OCI-LY7 (cell line): ENCODE data around the gene CCDC30. TPM values are rescaled to one million over a fixed set of nuclear protein-coding genes. Genes with fewer than 3 reads are reported as not detected.

Source experiments
- BruUV-seq: library from RNA; stranded (reverse); fragments of 400-500 nt; replicated peaks from 2 replicates; lab custom pipeline; 2021; lab: Mats Ljungman, UMichigan
- CTCF ChIA-PET: fragments of 300-600 bp; sonication (Branson Sonifier 250); formaldehyde crosslinking; loops from one replicate; lab custom pipeline; 2022; ENCODE audit warnings: antibody characterized with exemption; ENCODE audit not compliant: unreplicated experiment; lab: Charles Lee
- POLR2A ChIA-PET: fragments of 300-600 bp; sonication (Branson Sonifier 250); formaldehyde crosslinking; loops from one replicate; lab custom pipeline; 2022; ENCODE audit warnings: antibody characterized with exemption; lab: Charles Lee
- DNase-seq: peaks from one replicate; pipeline ENCODE4 v3.0.0-alpha.2; 2015; ENCODE audit warnings: low spot score
- H2AFZ ChIP-seq: fragments of 200-600 bp; sonication (generic), shearing (Covaris generic); 2 replicates; pipeline ENCODE4 v1.6.1; 2014; ENCODE audit warnings: mild to moderate bottlenecking, antibody characterized with exemption, low read length, moderate library complexity
- H3K27ac ChIP-seq: fragments of 200-600 bp; sonication (generic); 2 replicates; pipeline ENCODE4 v1.5.1; 2014; ENCODE audit warnings: mixed run types, low read depth, mild to moderate bottlenecking, moderate library complexity, low read length, inconsistent platforms; ENCODE audit not compliant: poor library complexity, severe bottlenecking
- H3K36me3 ChIP-seq: fragments of 200-600 bp; sonication (generic); 2 replicates; pipeline ENCODE4 v1.6.1; 2014; ENCODE audit warnings: mild to moderate bottlenecking, antibody characterized with exemption, low read length, moderate library complexity, mixed read lengths; ENCODE audit not compliant: insufficient read depth
- H3K4me1 ChIP-seq: fragments of 200-600 bp; sonication (generic); 2 replicates; pipeline ENCODE4 v1.5.1; 2014; ENCODE audit warnings: mild to moderate bottlenecking, low read length; ENCODE audit not compliant: insufficient read depth, poor library complexity, severe bottlenecking
- H3K4me2 ChIP-seq: fragments of 200-600 bp; sonication (generic); 2 replicates; pipeline ENCODE4 v1.6.1; 2014; ENCODE audit warnings: mild to moderate bottlenecking, low read length
- H3K4me3 ChIP-seq: fragments of 200-600 bp; sonication (generic); 2 replicates; pipeline ENCODE4 v1.5.1; 2014; ENCODE audit warnings: mild to moderate bottlenecking, low read depth, low read length; ENCODE audit not compliant: poor library complexity, severe bottlenecking
- H3K79me2 ChIP-seq: fragments of 200-600 bp; sonication (generic); 2 replicates; pipeline ENCODE4 v1.6.1; 2016; ENCODE audit warnings: low read depth, mild to moderate bottlenecking, low read length, moderate library complexity, mixed read lengths; ENCODE audit not compliant: insufficient read depth
- H3K9me2 ChIP-seq: fragments of 200-600 bp; sonication (generic); 2 replicates; pipeline ENCODE4 v1.6.1; 2016; ENCODE audit warnings: mild to moderate bottlenecking, low read length, mixed read lengths; ENCODE audit not compliant: insufficient read depth
- H3K9me3 ChIP-seq: fragments of 200-600 bp; sonication (generic); 2 replicates; pipeline ENCODE4 v1.6.1; 2014; ENCODE audit warnings: mild to moderate bottlenecking, mixed run types, low read length, mixed read lengths
- H4K20me1 ChIP-seq: fragments of 200-600 bp; sonication (generic); 2 replicates; pipeline ENCODE4 v1.6.1; 2014; ENCODE audit warnings: mild to moderate bottlenecking, antibody characterized with exemption, low read length, moderate library complexity, mixed read lengths; ENCODE audit not compliant: insufficient read depth
- EZH2phosphoT487 ChIP-seq: fragments of 200-600 bp; sonication (generic); IDR thresholded peaks from 2 replicates; pipeline ENCODE4 v1.6.1; 2018; ENCODE audit warnings: low read depth, borderline replicate concordance, mild to moderate bottlenecking, mixed run types, antibody characterized with exemption, low read length, moderate library complexity, mixed read lengths
- intact Hi-C: fragments of 100-400 bp; cut with micrococcal nuclease; formaldehyde crosslinking; loops from one replicate; pipeline ENCODE4 v1.10.0; 2022; ENCODE audit not compliant: unreplicated experiment
- total RNA-seq, 2 experiments: library from RNA; depleted of rRNA in 1 of 2; stranded (reverse); fragments of >200 nt in 1 of 2; shearing (Covaris generic) in 1 of 2; gene quantifications; 2 replicates each; pipeline ENCODE4 v1.2.3, GENCODE V29; 2014 to 2022
- TF ChIP-seq, protein P1 (sequence below): fragments of 200-600 bp; sonication (generic); conservative IDR thresholded peaks from 2 replicates; pipeline ENCODE4 v1.5.1; 2014; ENCODE audit warnings: mild to moderate bottlenecking, antibody characterized with exemption, low read length, moderate library complexity, mixed read lengths

CCDC30 gene
- total RNA-seq, 2 experiments from 2014 or later, result 0.54 to 2.6 TPM

DNA sequence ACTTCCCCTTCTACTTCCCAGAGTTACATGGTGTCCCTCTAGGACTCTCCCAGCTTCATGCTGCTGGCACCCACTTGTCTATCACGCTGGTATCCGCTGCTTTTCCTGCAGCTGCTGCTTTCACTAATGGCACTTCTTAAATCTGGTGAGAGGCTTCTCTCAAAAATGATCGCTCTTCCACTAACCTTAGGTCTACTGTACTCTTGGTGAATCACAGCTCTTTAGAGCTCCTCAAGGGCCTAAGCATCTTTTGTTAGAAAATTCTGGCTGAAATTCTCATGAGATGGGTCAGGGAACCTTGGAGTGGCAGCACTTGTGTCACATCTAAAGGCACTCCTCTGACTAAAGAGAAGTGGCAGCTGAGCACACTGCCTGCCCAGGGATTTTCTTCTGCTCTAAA lies 39.4 kb upstream of the CCDC30 start:
- H3K27ac ChIP-seq, result no peak overlapping the region
- POLR2A ChIA-PET, result no interaction called here
- DNase-seq, result no peak

DNA sequence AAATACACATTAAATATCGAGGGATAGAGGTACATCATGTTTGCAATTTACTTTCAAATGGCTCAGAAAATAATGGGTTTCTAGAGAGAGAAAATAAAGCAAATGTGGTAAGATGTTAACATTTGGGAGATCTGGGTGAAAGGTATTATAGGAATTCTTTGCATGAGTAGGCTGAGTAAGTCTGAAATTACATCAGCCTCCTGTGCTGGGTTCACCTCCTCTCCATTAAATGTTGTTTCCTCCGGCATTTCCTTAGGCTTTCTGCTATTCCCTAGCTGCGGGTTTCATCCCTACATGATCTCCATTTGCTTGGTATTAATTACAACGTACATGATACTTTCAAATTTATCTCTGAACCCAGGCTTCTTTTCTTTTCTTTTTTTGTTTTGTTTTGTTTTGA lies 38.9 kb upstream of the CCDC30 start:
- H3K4me2 ChIP-seq, result no peak overlapping the region
- no peak overlapping the region for H3K27ac ChIP-seq
- no peak overlapping the region for H2AFZ ChIP-seq
- no TSS peak for BruUV-seq
- no peaks in the 10 kb centered on the region for H3K9me2 ChIP-seq
- H3K4me3 ChIP-seq, result no peak overlapping the region
- TF ChIP-seq, protein P1, sequence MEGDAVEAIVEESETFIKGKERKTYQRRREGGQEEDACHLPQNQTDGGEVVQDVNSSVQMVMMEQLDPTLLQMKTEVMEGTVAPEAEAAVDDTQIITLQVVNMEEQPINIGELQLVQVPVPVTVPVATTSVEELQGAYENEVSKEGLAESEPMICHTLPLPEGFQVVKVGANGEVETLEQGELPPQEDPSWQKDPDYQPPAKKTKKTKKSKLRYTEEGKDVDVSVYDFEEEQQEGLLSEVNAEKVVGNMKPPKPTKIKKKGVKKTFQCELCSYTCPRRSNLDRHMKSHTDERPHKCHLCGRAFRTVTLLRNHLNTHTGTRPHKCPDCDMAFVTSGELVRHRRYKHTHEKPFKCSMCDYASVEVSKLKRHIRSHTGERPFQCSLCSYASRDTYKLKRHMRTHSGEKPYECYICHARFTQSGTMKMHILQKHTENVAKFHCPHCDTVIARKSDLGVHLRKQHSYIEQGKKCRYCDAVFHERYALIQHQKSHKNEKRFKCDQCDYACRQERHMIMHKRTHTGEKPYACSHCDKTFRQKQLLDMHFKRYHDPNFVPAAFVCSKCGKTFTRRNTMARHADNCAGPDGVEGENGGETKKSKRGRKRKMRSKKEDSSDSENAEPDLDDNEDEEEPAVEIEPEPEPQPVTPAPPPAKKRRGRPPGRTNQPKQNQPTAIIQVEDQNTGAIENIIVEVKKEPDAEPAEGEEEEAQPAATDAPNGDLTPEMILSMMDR, result no peak
- TF ChIP-seq EZH2phosphoT487, result no peak
- no peak for DNase-seq
- no peaks in the 10 kb centered on the region for H3K36me3 ChIP-seq
- H4K20me1 ChIP-seq, result no peaks in the 10 kb centered on the region
- intact Hi-C loops, result no loop called here
- CTCF ChIA-PET, result no interaction called here
- no peaks in the 10 kb centered on the region for H3K9me3 ChIP-seq
- no peaks in the 10 kb centered on the region for H3K79me2 ChIP-seq
- POLR2A ChIA-PET, result no interaction called here
- H3K4me1 ChIP-seq, result no peaks in the 10 kb centered on the region

More for the DNA sequence above, 39.4 kb upstream of the CCDC30 start:
- H3K4me1 ChIP-seq, result no peaks in the 10 kb centered on the region
- no TSS peak for BruUV-seq
- no peak overlapping the region for H3K4me3 ChIP-seq
- no peaks in the 10 kb centered on the region for H3K79me2 ChIP-seq
- H4K20me1 ChIP-seq, result no peaks in the 10 kb centered on the region
- H3K9me2 ChIP-seq, result no peaks in the 10 kb centered on the region
- no peaks in the 10 kb centered on the region for H3K36me3 ChIP-seq
- no peaks in the 10 kb centered on the region for H3K9me3 ChIP-seq
- H3K4me2 ChIP-seq, result no peak overlapping the region
- CTCF ChIA-PET, result no interaction called here
- H2AFZ ChIP-seq, result no peak overlapping the region
- intact Hi-C loops, result no loop called here
- TF ChIP-seq, protein P1, result no peak
- no peak for TF ChIP-seq EZH2phosphoT487

- Histone ChIP-seq H3K9me2 (no peaks in the 10 kb centered on the region), H3K79me2 (no peaks in the 10 kb centered on the region), H3K27ac (no peak overlapping the region), H3K4me2 (no peak overlapping the region), H4K20me1 (no peaks in the 10 kb centered on the region), H3K36me3 (no peaks in the 10 kb centered on the region), H3K4me1 (no peaks in the 10 kb centered on the region), H2AFZ (no peak overlapping the region), H3K9me3 (no peaks in the 10 kb centered on the region), H3K4me3 (no peak overlapping the region)
- BruUV-seq, result no TSS peak
- intact Hi-C loops, result no loop called here
- POLR2A ChIA-PET, result no interaction called here
- TF ChIP-seq, protein P1, result no peak
- TF ChIP-seq EZH2phosphoT487, result no peak
- CTCF ChIA-PET, result no interaction called here
- DNase-seq, result no peak
Measured at GRCh38 chr1:42427240-42427639, 35.8 kb upstream of the CCDC30 start.
